Pancreas (tissue), 10 donors: ENCODE measurements around the gene GNA12. TPM values are rescaled to one million over a fixed set of nuclear protein-coding genes. Genes with fewer than 3 reads are reported as not detected.
A peak's percentile ranks its signal among the peaks of the same experiment; 100 is the strongest.
"Not testable (repeated sequence)": the region's sequence is repeated elsewhere in the genome, so short reads cannot be mapped to it uniquely, and the experiment has no call there.

Experiments
- ATAC-seq, 4 donors: fragments of 200-7000 bp; cut with Tn5 transposase; one replicate each; pipeline versions ENCODE4 v1.8.0 to v1.9.1; 2020; ENCODE audit warnings: mild to moderate bottlenecking in 4 of 4, moderate library complexity in 4 of 4
- DNase-seq, 6 donors: peaks; one replicate each; pipeline ENCODE4 v3.0.0-alpha.2; 2020
- FAIRE-seq: peaks from 2 replicates; lab custom pipeline; 2012; peaks lifted over from hg19 to GRCh38; lab: Jason Lieb, UNC
- H3K27ac ChIP-seq, 4 donors: fragments of 200-600 bp; sonication (generic); 1 replicate in 3 of 4; 2 replicates in 1 of 4; pipeline versions ENCODE4 v1.5.0 to v1.8.0; 2020
- H3K27me3 ChIP-seq, 4 donors: fragments of 200-600 bp; one replicate each; pipeline ENCODE4 v1.8.0; 2021
- H3K36me3 ChIP-seq, 3 donors: fragments of 200-600 bp; sonication (generic) in 1 of 3; one replicate each; pipeline versions ENCODE4 v1.5.0 to v1.8.0; 2020 to 2021
- H3K4me1 ChIP-seq, 3 donors: fragments of 200-600 bp; one replicate each; pipeline ENCODE4 v1.8.0; 2021
- H3K4me3 ChIP-seq, 4 donors: fragments of 200-600 bp; sonication (generic) in 2 of 4; one replicate each; pipeline versions ENCODE4 v1.5.0 to v1.8.0; 2020 to 2021
- H3K9me3 ChIP-seq, 4 donors: fragments of 200-600 bp; one replicate each; pipeline ENCODE4 v1.8.0; 2021
- WGBS, 2 donors: extraction: QIAGEN DNeasy Blood & Tissue Kit; methylation state at CpG; one replicate each; pipeline ENCODE4 v1.1.7; 2013; 5-methylcytosine and 5-hydroxymethylcytosine counted together
- intact Hi-C, 3 donors: fragments of 100-400 bp; cut with DNase I; formaldehyde crosslinking; loops; one replicate each; pipeline versions ENCODE4 v1.11.1 to v1.14.2; 2022
- polyA plus RNA-seq, 2 donors: library from polyadenylated mRNA; stranded (reverse); fragments of 200-250 nt; gene quantifications; one replicate each; pipeline ENCODE4 v1.2.3, GENCODE V29; 2013
- total RNA-seq, 6 donors: library from RNA; stranded (reverse); fragmentation: NEBNext Ultra II Directional in 4 of 6; extraction: Animal tissue kit (Norgen Biotek cat#: 25700) in 4 of 6; gene quantifications; one replicate each; pipeline versions ENCODE4 v1.2.1 to v1.2.4, GENCODE V29; 2021 to 2023
- TF ChIP-seq, protein P1 (sequence below), 4 donors: fragments of 200-600 bp; sonication (generic) in 3 of 4; IDR thresholded peaks; one replicate each; pipeline versions ENCODE4 v1.5.0 to v1.8.0; 2021; ENCODE audit warnings: antibody characterized with exemption in 4 of 4
- donor health status: healthy with polysubstance abuse.
- donor health status: DM: no; HTN: no; CAD: no; lungs with moderate emphysema.
- donor health status: DM: no; HTN: no; CAD: no.
- donor health status: control.
- donor health status: control.
- donor health status: Bipolar disorder and iron deficiency.
- donor health status: DM: yes; HTN: yes; CAD: no.
- donor health status: DM: no; HTN: no; CAD: no.
- donor health status: DM: no; HTN: no; CAD: no.
- donor health status: DM: yes; HTN: yes; CAD: no.

The GNA12 gene
- total and polyA plus RNA-seq, 8 donors = 7.5 to 23.0 (median 15.9) TPM

DNA sequence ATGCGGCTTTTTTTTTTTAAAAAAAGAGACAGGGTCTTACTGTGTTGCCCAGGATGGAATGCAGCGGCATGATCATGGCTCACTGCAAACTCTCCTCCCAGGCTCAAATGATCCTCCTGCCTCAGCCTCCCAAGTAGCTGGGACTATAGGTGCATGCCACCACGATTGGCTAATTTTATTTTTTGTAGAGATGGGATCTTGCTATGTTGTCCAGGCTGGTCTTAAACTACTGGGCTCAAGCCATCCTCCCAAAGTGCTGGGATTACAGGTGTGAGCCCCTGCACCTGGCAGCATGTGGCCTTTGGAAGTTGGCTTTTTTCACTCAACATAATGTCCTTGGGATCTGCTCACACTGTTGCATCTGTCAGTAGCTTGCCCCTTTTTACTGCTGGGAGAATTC is 91.0 kb downstream of the GNA12 start:
- Histone ChIP-seq H3K9me3 (no peaks in the 10 kb centered on the region), H3K4me3 (no peak overlapping the region), H3K27ac (no peak overlapping the region), H3K36me3 (no peaks in the 10 kb centered on the region), H3K27me3 (no peaks in the 10 kb centered on the region), H3K4me1 (peaks cover 7 to 10% (median 7%) of the 10 kb centered on the region in 3 donors)
- intact Hi-C loops = no loop called here
- 95 to 99% methylated on average over 3 of the region's 3 CpGs for WGBS, 2 donors
- ATAC-seq (no peak), DNase-seq (no peak), FAIRE-seq (no peak)
- TF ChIP-seq, protein P1, sequence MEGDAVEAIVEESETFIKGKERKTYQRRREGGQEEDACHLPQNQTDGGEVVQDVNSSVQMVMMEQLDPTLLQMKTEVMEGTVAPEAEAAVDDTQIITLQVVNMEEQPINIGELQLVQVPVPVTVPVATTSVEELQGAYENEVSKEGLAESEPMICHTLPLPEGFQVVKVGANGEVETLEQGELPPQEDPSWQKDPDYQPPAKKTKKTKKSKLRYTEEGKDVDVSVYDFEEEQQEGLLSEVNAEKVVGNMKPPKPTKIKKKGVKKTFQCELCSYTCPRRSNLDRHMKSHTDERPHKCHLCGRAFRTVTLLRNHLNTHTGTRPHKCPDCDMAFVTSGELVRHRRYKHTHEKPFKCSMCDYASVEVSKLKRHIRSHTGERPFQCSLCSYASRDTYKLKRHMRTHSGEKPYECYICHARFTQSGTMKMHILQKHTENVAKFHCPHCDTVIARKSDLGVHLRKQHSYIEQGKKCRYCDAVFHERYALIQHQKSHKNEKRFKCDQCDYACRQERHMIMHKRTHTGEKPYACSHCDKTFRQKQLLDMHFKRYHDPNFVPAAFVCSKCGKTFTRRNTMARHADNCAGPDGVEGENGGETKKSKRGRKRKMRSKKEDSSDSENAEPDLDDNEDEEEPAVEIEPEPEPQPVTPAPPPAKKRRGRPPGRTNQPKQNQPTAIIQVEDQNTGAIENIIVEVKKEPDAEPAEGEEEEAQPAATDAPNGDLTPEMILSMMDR (IDR thresholded peaks at IDR 0.05) = no peak

DNA sequence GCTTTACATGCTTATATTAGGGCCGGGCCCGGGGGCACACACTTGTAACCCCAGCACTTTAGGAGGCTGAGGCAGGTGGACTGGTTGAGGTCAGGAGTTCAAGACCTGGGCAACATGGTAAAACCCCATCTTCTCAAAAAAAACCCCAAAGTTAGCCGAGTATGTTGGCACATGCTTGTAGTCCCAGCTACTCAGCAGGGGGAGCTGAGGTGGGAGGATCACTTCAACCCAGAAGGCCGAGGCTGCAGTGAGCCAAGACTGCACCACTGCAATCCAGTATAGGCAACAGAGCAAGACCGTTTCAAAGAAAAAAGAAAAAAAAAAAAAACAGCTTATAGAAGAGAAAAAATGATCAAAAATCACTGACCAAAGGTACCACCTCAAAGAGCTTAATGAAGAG is 93.0 kb downstream of the GNA12 start:
- no peak overlapping the region for H3K4me3 ChIP-seq
- H3K9me3 ChIP-seq = no peaks in the 10 kb centered on the region
- ATAC-seq = peak in 1 of 4 donors; percentile 20
- H3K4me1 ChIP-seq = peaks cover 0 to 10% (median 7%) of the 10 kb centered on the region in 3 donors
- TF ChIP-seq, protein P1 (IDR thresholded peaks at IDR 0.05) = no peak
- 63 to 71% methylated on average over 5 of the region's 5 CpGs for WGBS, 2 donors
- H3K36me3 ChIP-seq = no peaks in the 10 kb centered on the region
- DNase-seq = no peak
- no peak overlapping the region for H3K27ac ChIP-seq
- H3K27me3 ChIP-seq = no peaks in the 10 kb centered on the region
- intact Hi-C loops = no loop called here
- no peak for FAIRE-seq

DNA sequence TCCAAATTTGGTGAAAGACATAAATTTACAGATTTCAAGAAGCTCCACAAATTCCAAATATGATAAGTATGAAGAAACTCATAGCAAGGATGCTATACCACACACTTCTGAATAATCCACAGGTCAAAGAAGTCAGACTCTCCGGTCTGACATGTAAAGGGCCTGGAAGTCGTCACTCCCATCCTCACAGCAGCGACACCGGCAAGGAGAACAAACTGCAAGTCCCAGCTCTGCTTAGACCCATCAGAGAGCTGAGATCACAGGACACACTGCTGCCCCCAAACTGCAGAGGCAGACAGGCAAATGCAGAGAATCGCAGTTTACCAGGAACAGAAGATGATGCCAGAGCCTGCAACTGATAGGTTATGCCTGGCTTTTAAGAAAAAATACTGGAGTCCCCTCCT is 94.1 kb downstream of the GNA12 start:
- intact Hi-C loops = no loop called here
- no peaks in the 10 kb centered on the region for H3K36me3 ChIP-seq
- no peak for FAIRE-seq
- no peak overlapping the region for H3K27ac ChIP-seq
- TF ChIP-seq, protein P1 (IDR thresholded peaks at IDR 0.05) = no peak
- no peaks in the 10 kb centered on the region for H3K9me3 ChIP-seq
- 94 to 97% methylated on average over 5 of the region's 5 CpGs for WGBS, 2 donors
- H3K4me1 ChIP-seq = peaks cover 0 to 10% (median 7%) of the 10 kb centered on the region in 3 donors
- no peak for ATAC-seq
- DNase-seq = no peak
- H3K4me3 ChIP-seq = no peak overlapping the region
- no peaks in the 10 kb centered on the region for H3K27me3 ChIP-seq

DNA sequence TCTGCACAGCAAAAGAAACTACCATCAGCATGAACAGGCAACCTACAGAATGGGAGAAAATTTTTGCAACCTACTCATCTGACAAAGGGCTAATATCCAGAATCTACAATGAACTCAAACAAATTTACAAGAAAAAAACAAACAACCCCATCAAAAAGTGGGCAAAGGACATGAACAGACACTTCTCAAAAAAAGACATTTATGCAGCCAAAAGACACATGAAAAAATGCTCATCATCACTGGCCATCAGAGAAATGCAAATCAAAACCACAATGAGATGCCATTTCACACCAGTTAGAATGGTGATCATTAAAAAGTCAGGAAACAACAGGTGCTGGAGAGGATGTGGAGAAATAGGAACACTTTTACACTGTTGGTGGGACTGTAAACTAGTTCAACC is 95.4 kb downstream of the GNA12 start:
- H3K4me3 ChIP-seq, intact Hi-C loops, FAIRE-seq, H3K27me3 ChIP-seq, H3K27ac ChIP-seq, H3K9me3 ChIP-seq, ATAC-seq, DNase-seq, H3K36me3 ChIP-seq: not testable (repeated sequence)
- peaks cover 0 to 10% (median 7%) of the 10 kb centered on the region in 3 donors for H3K4me1 ChIP-seq

DNA sequence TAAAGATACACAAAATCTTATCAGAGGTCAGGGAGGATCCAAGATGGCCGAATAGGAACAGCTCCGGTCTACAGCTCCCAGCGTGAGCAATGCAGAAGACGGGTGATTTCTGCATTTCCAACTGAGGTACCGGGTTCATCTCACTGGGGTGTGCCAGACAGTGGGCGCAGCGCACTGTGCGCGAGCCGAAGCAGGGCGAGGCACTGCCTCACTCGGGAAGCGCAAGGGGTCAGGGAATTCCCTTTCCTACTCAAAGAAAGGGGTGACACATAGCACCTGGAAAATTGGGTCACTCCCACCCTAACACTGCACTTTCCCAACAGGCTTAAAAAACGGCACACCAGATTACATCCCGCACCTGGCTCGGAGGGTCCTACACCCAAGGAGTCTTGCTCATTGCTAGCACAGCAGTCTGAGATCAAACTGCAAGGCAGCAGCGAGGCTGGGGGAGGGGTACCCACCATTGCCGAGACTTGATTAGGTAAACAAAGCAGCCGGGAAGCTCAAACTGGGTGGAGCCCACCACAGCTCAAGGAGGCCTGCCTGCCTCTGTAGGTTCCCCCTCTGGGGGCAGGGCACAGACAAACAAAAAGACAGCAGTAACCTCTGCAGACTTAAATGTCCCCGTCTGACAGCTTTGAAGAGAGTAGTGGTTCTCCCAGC is 100.5 kb downstream of the GNA12 start:
- H3K4me3 ChIP-seq, DNase-seq, intact Hi-C loops, H3K9me3 ChIP-seq, H3K4me1 ChIP-seq, ATAC-seq, FAIRE-seq, H3K27ac ChIP-seq, H3K36me3 ChIP-seq, H3K27me3 ChIP-seq: not testable (repeated sequence)
- 91 to 96% methylated on average over 19 to 20 of the region's 20 CpGs for WGBS, 2 donors
